Measurements from ENCODE around the gene LAMA2.

DNA sequence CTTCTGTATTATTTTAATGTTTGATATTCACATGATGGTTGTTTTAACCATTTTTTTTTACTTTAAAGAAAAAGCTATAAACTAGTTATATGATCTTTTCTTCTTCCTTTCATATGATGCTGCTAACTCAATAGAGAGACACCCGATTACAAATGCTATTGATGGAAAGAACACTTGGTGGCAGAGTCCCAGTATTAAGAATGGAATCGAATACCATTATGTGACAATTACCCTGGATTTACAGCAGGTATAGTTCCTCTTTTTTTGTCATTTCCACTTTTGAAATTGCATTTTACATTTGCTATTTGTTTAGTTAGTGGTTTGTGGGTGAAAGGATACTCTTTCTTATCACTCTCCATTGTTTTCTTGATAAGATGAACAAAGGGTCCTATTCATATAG, 176.7 kb downstream of the LAMA2 start:
- TF ChIP-seq CTCF (IDR thresholded peaks at IDR 0.05; ENCODE audit: low read length) (no peak), EZH2 (IDR thresholded peaks at IDR 0.05; ENCODE audit: borderline replicate concordance, low read length) (no peak)
